Kidney capillary endothelial cell (primary cell): Measurements from ENCODE around the gene XXYLT1.
A peak's percentile ranks its signal among the peaks of the same experiment; 100 is the strongest.
"Not testable (repeated sequence)": the region's sequence is repeated elsewhere in the genome, so short reads cannot be mapped to it uniquely, and the experiment has no call there.

ENCODE experiments used
- DNase-seq: peaks from one replicate; pipeline ENCODE4 v3.0.0-alpha.2; 2018; ENCODE audit warnings: low spot score

XXYLT1 gene

DNA sequence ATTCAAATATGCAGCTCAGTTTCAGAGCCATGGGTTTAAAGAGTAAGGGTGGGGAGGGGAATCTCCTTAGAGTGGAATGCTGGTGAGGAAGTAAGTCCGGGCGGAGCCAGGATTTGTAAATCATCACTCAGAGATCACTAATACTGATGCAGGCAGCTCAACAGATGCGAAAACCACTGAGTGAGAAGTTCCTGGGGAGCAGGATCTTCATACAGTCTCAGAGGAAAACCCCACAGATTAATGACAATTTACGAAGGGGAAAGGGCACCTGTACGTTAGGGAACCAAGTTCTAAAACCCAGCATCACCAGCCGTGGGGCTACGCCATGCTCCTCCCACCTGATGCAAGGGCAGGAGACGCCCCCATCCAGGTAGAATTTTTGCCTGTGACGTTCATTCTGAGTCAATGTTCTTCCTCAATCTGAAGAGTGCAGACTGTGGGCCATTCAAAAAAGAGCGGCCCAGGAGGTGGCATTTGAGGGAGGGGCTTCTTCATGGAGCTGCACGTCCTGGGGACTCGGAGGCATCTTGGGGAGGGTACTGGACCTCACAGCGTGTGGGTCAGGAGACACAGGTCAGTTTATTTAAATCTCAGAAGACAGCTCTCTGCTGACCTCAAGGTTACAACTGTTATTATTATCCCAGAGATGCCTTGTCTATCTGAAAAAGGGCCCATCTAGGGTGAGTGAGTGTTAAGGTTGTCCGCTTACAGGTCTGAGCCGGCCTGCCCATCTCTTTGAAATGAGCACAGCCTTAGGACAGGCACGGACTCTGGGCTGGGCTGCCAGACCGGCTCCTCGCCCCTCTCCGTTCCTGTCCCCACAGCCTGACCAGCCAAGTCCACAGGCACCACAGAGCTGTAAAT, 228.0 kb downstream of the XXYLT1 start:
- DNase-seq, result no peak

DNA sequence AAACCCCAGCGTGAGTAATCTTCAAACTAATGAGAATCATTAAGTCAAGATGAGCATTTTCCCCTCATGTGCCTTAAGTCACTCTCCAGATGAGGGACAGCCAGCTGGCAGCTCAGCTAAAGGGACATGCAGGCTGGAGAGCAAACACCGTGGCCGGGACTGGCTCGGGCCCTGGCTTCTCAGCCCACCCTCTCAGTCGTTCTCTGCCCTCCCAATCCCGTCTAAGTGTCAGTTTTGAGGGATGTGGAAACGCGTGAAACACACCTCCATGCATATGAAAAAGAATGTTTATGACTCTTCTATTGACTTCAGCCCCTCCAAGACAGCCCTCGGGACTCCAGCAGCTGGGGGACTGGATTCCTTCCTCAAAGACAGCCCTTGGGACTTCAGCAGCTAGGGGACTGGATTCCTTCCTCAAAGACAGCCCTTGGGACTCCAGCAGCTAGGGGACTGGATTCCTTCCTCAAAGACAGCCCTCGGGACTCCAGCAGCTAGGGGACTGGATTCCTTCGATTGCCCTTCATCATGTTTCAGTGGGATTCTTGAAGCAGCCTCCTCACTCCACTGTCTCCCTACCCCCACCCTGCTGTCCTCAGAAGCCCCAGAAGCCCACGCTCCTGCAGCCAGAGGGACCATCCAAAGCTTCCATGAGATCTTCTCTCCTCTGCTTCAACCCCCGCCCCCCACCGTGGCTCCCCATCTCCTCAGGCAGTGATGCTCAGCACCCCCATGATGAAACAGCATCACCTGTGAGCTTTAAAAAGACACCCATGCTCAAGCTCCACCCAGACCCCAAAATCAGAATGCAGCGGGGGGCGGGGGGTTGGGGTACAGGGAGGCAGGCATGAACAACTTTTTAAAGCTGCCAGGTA, 228.9 kb downstream of the XXYLT1 start:
- DNase-seq, result no peak

DNA sequence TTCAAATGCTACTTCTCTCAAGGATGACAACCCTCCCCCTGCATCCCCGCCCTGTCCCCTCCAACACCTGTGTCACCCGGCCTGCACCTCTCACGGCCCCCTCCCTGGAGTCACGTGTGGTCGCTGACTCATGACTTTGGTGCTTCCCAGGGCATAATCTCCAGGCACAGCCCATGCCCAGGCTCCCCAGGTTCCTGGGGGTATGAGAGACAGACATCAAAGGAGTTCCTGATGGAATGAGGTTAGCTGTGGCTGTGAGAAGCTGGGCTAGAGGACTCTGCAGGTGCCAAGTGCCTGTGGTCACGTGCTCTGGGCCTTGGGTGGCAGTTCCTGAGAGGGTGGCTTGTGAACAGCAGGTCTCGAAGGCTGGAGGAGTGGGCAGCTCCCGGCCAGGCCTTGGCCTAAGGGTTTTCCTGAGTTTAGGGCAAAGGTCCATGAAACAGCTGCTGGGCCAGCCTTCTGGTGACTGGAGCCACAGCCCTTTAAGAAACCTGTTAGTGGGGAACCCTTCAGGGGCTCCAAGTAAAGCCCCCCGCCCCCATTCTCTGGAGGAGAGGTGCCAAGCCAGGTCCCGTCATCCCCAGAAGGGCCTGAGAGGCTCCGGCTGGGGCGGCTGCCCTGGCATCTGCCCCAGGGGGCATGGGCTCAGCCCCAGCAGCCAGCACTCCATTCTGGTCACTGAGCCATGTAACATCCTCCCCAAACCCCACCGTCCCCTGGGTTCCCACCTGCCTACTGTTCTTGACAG, 230.0 kb downstream of the XXYLT1 start:
- DNase-seq, result no peak

DNA sequence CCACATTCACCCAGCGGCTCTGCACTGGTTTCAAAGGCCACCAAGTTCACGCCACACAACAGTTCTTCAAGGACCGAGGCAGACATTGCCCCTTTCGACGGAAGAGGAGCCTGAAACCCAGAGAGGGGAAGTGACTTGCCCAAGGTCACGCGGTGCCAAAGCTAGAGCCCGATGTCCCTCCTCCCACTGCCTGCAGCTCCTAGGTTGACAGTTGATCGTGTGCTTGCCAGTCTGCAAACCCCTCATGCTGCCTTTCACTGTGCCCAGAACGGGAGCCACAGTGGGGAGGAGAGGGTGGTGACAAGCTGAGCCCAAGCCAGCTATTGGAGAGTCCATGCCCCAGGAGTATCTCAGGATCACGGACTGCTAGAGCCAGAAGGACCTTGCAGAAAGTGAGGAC, 230.9 kb downstream of the XXYLT1 start:
- DNase-seq, result no peak

DNA sequence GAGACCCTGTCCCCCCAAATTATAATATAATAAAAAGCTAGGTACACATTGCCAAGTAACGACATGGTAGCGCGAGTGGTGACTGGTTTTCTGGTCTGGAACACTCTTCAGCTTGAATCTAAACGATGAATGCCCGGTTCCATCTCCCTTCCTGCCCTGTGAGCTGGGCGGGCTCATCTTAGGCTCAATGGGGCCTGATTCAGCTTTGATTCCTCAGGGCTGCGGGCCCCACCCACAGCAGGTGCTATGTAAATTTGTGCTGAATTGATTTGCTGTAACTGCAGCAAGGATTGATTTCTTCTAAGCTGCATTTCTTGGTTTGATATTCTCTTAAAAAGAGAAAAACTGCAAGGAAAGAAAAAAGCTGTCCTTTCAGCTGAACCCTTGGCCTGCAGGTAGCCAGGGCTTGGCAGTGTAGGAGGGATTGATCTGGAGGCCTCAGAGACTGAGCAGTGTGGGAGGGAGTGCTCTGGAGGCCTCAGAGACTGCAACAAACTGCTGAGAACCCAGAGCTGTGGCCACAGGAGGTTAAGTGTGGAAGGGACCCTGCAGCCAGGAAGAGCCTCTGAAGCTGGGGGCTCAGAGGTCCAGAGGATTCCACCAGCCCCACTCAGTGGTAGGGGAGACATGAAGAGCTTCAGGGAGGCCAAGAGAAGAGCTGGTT, 231.6 kb downstream of the XXYLT1 start:
- no peak for DNase-seq

DNA sequence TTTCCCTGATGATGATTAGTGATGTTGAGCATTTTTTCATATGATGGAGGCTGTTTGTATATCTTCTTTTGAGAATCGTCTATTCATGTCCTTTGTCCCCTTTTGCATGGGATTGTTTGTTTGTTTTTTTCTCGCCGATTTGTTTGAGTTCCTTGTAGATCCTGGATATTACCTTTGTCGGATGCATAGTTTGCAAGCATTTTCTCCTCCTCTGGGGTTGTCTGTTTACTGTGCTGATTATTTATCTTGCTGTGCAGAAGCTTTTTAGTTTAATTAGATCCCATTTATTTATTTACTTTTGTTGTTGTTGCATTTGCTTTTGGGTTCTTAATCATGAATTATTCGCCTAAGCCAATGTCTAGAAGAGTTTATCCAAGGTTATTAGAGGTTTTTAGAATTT, 232.8 kb downstream of the XXYLT1 start:
- no peak for DNase-seq

DNA sequence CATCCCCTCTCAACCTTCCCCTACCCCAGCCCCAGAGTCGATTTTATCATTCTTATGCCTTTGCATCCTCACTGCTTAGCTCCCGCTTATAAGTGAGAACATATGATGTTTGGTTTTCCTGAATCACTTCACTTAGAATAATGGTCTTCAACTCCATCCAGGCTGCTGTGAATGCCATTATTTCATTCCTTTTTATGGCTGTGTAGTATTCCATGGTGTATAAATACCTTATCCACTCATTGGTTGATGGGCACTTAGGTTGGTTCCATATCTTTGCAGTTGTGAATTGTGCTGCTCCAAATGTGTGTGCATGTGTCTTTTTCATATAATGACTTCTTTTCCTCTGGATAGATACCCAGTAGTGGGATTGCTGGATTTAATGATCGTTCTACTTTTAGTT, 233.4 kb downstream of the XXYLT1 start:
- DNase-seq, result not testable (repeated sequence)

DNA sequence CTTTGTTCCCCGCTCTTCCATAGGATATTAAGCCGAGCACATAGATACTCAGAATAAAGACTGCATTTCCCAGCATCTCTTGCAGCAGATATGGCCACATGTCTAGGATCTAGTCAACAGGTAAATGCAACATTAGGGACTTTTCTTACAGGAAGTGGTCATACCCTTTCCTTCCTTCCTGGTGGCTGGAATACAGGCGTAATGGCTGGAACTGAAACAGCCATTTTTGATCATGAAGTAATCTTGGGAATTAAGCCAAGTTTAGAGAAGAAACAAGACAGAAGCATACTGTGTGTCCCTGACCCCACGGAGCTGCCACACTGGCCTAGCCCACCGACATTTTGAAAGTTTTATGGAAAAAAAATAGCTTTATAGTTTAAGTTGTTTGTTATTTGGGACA, 234.0 kb downstream of the XXYLT1 start:
- DNase-seq, result peak; percentile 23

DNA sequence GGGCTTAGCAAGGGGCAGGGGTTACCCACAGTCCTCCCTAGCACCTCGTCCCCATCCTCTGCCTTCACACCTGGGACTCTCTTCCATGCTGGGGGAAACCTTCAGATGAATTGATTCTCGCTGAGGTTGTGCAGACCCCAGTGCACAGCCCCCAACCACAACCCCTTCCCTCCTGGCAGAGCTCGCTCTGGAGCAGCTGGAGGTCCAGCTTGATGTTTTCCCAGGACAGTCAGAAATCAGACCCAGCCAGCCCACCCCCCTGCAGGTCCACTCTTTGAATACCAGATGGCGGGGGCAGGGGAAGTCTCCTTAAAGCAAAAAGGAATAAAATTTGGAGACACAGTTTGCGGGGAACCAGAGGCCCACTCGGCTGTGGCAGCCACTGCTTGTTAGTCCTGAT, 234.4 kb downstream of the XXYLT1 start:
- DNase-seq, result no peak

DNA sequence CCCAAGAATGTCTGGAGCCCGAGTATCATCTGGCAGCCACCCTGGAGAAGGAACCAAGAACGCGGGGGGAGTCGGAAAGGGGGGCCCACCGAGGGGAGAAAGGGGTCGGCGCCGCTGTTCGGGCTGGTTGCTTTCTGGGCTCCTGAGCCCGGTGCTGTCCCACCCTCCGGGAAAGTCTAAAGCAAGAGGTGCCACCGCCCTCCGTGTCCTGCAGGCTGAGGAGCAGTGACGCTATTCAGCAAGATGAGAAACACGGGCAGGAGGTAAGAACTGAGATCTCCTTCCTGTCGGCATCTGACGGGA, 234.8 kb downstream of the XXYLT1 start:
- no peak for DNase-seq

DNA sequence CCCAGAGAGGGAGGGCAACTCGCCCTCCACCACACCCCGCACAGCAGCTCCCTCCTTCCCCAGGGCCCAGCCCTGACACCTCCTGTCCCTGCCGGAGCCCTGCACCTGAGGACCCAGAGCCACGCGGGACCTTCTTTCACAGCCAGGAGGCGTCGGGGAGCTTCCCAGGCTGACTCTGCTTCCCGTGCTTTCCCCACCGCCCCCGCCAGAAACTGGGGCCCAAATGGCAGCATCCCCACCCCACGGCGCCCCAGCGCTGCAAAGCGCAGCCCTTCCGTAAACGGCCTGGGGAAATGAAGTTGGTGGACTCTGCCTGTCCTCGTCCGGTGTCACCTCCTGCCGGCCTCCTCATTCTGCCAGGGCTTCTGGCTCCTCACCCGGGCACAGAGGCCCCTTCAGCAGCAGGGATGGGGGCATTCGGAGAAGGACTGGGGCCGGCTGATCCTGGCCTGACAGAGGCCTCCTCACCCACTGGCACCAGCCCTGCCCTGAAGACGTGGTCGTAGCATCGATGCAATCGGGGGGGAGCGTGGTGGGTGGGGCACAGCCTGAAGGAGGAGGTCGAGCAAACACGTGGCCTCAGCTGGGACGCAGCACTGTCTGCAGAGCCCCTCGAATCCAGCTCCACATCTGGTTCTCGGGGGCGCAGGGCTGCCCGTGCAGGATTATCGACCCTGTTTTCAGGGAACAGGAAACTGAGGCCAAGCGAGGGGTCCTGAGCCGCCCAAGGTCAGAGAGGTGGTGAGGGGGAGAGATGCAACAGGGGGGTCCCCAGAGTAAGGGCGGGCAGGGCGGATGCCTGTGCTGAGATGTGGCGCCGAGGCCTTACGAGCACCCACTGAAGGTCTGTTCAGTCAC, 235.4 kb downstream of the XXYLT1 start:
- no peak for DNase-seq

DNA sequence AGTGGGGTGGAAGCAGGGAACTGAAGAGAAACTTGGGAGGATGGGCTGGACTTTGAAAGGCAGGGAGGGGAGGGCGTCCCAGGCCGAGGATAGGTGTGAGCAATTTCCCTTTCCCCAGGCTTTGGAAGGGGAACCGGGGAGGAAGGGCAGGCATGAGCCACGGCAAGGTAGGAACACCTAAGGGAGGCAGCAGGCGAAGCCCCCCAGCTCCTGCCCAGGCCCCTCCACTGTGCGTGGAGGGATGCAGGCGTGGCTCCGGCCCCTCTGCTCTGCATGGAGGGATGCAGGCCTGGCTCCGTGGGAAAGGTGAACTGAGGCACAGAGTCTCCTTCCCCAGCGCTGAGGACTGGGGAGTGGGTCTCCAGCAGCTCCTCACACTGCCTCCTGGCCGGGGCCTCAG, 236.4 kb downstream of the XXYLT1 start:
- no peak for DNase-seq

DNA sequence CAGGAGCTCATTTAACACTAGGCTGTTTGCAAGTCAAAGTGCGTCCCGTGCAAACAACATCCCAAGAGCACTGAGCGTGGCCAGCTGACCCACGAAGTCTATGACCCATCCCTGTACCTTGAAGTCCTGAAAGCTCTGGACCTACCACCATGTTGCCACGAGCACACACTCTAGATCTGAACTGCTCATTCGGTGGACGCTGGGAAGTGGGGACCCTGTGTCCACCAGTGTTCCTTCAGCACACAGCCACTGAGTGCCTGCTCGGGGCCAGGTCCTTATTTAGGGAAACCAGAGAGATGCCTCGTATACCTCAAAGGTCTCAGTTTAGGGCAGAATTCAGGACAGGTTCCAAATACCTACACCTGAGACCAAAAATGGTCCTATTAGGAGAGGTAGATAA, 236.9 kb downstream of the XXYLT1 start:
- DNase-seq, result no peak

DNA sequence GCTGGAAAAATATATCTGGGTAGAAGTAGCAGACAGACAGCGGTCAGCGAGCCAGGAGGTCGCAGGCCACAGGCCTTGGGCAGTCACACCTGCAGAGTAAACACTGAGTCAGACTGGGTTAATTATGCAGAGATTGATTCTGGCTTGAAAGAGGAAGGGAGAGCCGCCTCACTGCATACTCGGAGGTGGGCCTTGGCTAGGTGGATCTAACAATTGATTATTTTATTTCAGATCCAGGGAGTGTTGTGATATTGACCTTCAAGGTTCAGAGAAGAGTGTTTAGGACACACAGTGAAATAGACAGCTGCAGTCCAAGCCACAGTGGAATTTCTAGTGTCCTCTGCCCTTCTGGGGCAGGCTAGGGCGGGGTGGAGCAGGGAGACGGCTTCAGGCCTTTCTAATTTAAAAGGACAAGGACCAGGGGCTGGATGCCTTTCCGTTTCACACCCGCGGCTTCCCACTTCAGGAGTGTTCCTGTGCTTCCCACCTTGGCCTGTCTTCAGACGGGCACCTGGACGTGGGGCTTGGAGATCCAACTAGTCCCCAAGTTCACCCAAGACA, 237.3 kb downstream of the XXYLT1 start:
- no peak for DNase-seq

DNA sequence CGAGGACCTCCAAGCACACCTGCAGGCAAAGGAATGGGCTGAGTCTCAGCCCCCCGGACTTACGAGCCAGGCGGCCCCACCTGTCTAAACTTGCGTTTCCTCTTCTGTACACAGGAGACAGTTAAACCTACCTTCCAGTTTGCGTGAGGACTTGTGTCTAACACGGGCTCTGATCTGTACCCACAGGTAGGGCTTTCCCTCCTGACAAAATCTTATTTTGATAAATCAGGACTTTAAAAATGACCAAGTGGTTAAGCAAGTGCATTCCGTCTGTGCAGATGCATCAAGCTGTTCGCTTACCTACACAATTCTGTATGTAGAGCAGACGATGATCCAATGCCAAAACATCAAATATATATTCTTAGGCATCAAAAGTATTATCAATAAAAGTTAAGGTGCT, 238.0 kb downstream of the XXYLT1 start:
- no peak for DNase-seq

DNA sequence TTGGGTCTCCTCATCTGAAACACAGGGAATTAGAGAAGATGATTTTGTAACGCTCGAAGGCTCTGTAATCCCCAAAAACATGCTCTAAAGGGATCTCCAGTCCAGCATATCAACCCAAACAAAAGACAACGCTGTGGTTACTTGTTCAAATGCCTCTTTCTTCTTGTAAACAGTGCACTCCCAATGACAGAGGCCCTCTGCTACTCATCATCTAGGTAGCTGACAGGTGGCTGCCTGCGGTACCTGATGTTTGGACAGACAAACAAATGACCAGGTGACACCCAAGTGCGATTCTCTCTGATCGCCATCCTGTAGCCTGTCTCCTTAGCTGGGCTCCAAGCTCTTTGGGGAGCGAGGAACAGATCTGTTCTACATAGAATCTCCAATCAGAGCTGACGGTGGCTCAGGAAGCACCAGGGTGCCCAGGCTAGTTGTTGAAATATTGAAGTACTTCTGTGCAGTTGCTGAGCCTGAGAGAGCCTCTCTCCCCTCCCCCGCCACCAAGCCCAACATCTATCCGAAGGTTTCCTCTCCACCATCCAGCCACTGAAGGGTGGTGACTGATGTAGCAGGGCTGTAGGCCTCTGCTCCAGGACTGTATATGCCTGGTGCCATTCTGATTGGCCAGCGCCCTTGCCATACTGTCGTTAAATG, 238.7 kb downstream of the XXYLT1 start:
- no peak for DNase-seq

DNA sequence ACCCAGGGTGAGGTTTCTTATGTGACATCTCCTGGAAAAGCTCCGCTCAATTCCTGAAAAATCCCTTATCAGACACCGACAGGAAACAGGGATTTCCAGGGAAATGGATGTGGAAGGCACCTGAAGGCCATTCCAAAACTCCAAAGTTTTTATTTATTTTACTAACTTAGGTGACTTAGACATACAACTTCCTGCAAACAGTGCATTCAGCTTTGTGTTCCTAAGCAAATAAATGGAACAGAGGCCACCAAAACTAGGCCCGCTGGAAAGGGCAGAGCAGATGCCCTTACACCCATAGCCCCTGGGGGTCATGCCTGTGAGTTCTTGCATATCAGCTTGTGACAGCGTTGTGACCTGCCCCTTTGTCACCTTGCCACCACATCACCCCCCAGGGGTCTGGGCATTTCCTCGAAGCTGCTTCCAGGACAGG, 239.4 kb downstream of the XXYLT1 start:
- DNase-seq, result peak; percentile 58

DNA sequence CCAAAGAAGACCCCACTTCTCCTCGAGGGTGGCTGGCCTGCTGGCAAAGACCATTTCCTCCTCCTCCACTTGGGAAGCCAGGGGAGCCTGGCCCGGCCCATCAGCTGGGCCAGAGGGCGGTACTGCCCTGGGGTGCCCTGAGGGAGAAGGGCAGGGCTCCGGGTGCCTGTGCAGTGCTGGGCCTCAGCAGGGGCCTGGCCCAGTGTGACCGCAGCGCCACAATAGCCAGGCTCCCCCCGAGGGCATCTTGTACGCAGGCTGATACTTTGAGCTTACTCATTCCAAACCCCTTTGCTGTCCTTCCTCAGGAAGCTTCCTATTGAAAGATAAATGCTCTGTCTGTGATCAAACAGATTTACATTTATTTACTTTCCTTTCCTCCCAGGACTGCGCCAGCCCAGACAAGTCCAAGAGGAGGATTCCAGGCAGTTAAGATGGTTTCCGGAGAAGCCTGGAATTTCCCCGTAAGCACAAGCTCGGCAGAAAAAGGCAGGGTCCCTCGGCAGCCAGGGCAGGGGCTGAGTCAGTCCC, 240.1 kb downstream of the XXYLT1 start:
- peak; percentile 89 for DNase-seq

DNA sequence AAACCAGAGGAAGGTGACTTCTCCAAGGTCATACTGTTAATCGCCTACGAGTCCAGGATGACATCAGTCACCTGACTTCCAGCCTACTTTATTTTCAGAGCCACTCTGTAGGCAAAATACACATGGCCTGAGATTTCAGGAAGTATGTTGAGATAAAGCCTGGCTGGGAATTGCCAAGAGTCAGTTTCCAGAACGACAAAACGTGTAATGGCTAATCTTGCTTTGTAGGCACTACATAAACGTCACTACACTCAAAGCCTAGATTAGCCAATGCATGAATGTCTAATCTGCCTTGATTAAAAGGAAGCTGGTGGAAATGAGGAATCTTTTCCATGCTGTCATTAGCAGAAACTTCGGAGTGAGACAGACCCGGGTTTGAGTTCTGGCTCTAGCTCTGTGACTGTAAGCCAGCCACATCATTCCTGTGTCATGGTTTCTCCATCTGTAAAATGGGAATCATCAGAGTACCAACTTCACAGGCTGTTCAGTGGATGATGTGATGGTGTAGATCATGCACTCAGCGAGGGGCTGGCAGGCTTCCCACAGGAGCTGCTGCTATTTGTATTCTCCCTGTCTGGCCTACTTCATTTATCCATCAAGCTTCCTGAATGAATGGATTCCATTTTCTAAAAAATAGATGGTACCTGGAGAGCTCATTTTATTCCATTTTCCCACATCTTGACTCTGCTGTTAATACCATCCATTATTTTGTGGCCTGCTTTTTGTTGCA, 241.9 kb downstream of the XXYLT1 start:
- DNase-seq, result no peak

DNA sequence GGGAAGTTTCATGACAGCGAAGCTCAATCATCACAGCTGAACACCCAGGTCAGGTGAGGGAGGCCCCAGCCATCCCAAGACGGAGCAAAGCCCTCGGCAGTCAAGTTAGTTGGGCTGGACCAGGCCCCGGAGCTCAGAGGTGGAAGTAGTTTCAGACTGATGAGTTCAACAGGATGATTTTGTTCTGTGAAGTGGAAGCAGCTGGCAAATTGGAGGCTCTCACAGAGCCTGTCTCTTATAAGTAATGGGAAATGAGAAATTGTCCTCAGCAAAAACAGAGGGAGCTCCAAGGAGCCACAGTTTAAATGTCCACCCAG, 245.1 kb downstream of the XXYLT1 start:
- DNase-seq, result no peak
